HG03135 (cell line): ENCODE measurements around the gene MBD6.
"Not testable (repeated sequence)": the region's sequence is repeated elsewhere in the genome, so short reads cannot be mapped to it uniquely, and the experiment has no call there.

Experiments
- ATAC-seq: cut with Tn5 transposase; IDR thresholded peaks from one replicate; pipeline ENCODE4 v1.9.1; 2021; ENCODE audit warnings: mild to moderate bottlenecking, moderate library complexity; ENCODE audit not compliant: unreplicated experiment

MBD6 gene

GRCh38 chr12:57513677-57514076 lies 8.9 kb upstream of the MBD6 start:
- not testable (repeated sequence) for ATAC-seq

GRCh38 chr12:57514246-57514645 lies 8.4 kb upstream of the MBD6 start:
- not testable (repeated sequence) for ATAC-seq

- no peak for ATAC-seq
These were observed 7.8 kb upstream of the MBD6 start for GRCh38 chr12:57514720-57515407.

GRCh38 chr12:57515408-57515933 lies 7.2 kb upstream of the MBD6 start:
- ATAC-seq = no peak

- ATAC-seq = no peak
These were observed 6.6 kb upstream of the MBD6 start for GRCh38 chr12:57515934-57516541.

- no peak for ATAC-seq
These were observed 5.9 kb upstream of the MBD6 start for GRCh38 chr12:57516617-57517153.

GRCh38 chr12:57517187-57517586 lies 5.4 kb upstream of the MBD6 start:
- no peak for ATAC-seq

- not testable (repeated sequence) for ATAC-seq
These were observed 4.9 kb upstream of the MBD6 start for GRCh38 chr12:57517718-57518117.

- no peak for ATAC-seq
These were observed 4.3 kb upstream of the MBD6 start for GRCh38 chr12:57518176-57518919.

GRCh38 chr12:57518920-57519795 lies 3.5 kb upstream of the MBD6 start:
- ATAC-seq = no peak

GRCh38 chr12:57519796-57520052 lies 2.9 kb upstream of the MBD6 start:
- no peak for ATAC-seq

GRCh38 chr12:57520053-57520818 lies 2.4 kb upstream of the MBD6 start, which contains the start of gene DDIT3:
TSS of gene DDIT3 (minus strand) at chr12:57520514. CDS start at chr12:57517406, 3,108 bp downstream.
- peak; percentile 59 for ATAC-seq

- no peak for ATAC-seq
These were observed 1.1 kb upstream of the MBD6 start for GRCh38 chr12:57521525-57522010.

- ATAC-seq = no peak
These were observed 472 bp downstream of the MBD6 start for GRCh38 chr12:57522887-57523705.

- ATAC-seq = no peak
These were observed 1.3 kb downstream of the MBD6 start for GRCh38 chr12:57523706-57524614.

GRCh38 chr12:57524814-57525614 lies 2.4 kb downstream of the MBD6 start:
- ATAC-seq = no peak
